WERI-Rb-1 (cell line): ENCODE data around the gene UPF1.

Experiments used
- DNase-seq: peaks from one replicate; pipeline ENCODE4 v3.0.0-alpha.2; 2020
- H3K27ac ChIP-seq: fragments of 250-450 bp; sonication (Bioruptor Pico); 2 replicates; pipeline ENCODE4 v1.5.1; 2020; ENCODE audit warnings: mild to moderate bottlenecking, moderate library complexity
- H3K27me3 ChIP-seq: fragments of 250-450 bp; sonication (Bioruptor Pico); 2 replicates; pipeline ENCODE4 v1.5.1; 2021; ENCODE audit warnings: mild to moderate bottlenecking, low read depth, moderate library complexity; ENCODE audit not compliant: insufficient read depth, severe bottlenecking
- H3K36me3 ChIP-seq: fragments of 250-450 bp; sonication (Bioruptor Pico); 2 replicates; pipeline ENCODE4 v1.5.1; 2020; ENCODE audit warnings: mild to moderate bottlenecking, moderate library complexity
- H3K4me3 ChIP-seq: 2 replicates; pipeline ENCODE4 v1.5.1; 2011; ENCODE audit warnings: low read depth, mild to moderate bottlenecking, control low read depth, low read length
- H3K9me3 ChIP-seq: fragments of 250-450 bp; sonication (Bioruptor Pico); 2 replicates; pipeline ENCODE4 v1.5.1; 2021; ENCODE audit warnings: mild to moderate bottlenecking, moderate library complexity; ENCODE audit not compliant: severe bottlenecking
- CTCF ChIP-seq: IDR thresholded peaks from 2 replicates; pipeline ENCODE4 v1.5.1; 2011; ENCODE audit warnings: low read depth, mild to moderate bottlenecking, control low read depth, inconsistent platforms, low read length

The UPF1 gene

GRCh38 chr19:18860302-18860700 is 28.5 kb downstream of the UPF1 start:
- no peaks in the 10 kb centered on the region for H3K27me3 ChIP-seq

GRCh38 chr19:18860725-18861124 is 29.0 kb downstream of the UPF1 start:
- no peak for DNase-seq
- H3K9me3 ChIP-seq = no peaks in the 10 kb centered on the region
- no peak for TF ChIP-seq CTCF
- H3K27ac ChIP-seq = no peak overlapping the region
- no peak overlapping the region for H3K4me3 ChIP-seq
- no peaks in the 10 kb centered on the region for H3K27me3 ChIP-seq
- H3K36me3 ChIP-seq = peaks cover 91% of the 10 kb centered on the region

More at GRCh38 chr19:18860302-18860700, 28.5 kb downstream of the UPF1 start:
- no peak for DNase-seq
- H3K36me3 ChIP-seq = peaks cover 91% of the 10 kb centered on the region
- no peak overlapping the region for H3K4me3 ChIP-seq
- no peak for TF ChIP-seq CTCF
- no peaks in the 10 kb centered on the region for H3K9me3 ChIP-seq
- no peak overlapping the region for H3K27ac ChIP-seq

- no peaks in the 10 kb centered on the region for H3K27me3 ChIP-seq
- H3K4me3 ChIP-seq = no peak overlapping the region
- no peaks in the 10 kb centered on the region for H3K9me3 ChIP-seq
- H3K36me3 ChIP-seq = peaks cover 91% of the 10 kb centered on the region
- no peak overlapping the region for H3K27ac ChIP-seq
- no peak for TF ChIP-seq CTCF
- DNase-seq = no peak
These were observed 29.5 kb downstream of the UPF1 start for GRCh38 chr19:18861235-18861634.

GRCh38 chr19:18861917-18862316 is 30.2 kb downstream of the UPF1 start:
- TF ChIP-seq CTCF = no peak
- Histone ChIP-seq H3K27ac (no peak overlapping the region), H3K9me3 (no peaks in the 10 kb centered on the region), H3K36me3 (peaks cover 91% of the 10 kb centered on the region), H3K27me3 (no peaks in the 10 kb centered on the region), H3K4me3 (no peak overlapping the region)
- DNase-seq = no peak

- Histone ChIP-seq H3K36me3 (peaks cover 91% of the 10 kb centered on the region), H3K27ac (no peak overlapping the region), H3K27me3 (no peaks in the 10 kb centered on the region), H3K4me3 (no peak overlapping the region), H3K9me3 (no peaks in the 10 kb centered on the region)
- no peak for TF ChIP-seq CTCF
- DNase-seq = no peak
These were observed 31.4 kb downstream of the UPF1 start for GRCh38 chr19:18862976-18863842.
